ENCODE data around the gene CPED1.
"Not testable (repeated sequence)": the region's sequence is repeated elsewhere in the genome, so short reads cannot be mapped to it uniquely, and the experiment has no call there.

The CPED1 gene

DNA sequence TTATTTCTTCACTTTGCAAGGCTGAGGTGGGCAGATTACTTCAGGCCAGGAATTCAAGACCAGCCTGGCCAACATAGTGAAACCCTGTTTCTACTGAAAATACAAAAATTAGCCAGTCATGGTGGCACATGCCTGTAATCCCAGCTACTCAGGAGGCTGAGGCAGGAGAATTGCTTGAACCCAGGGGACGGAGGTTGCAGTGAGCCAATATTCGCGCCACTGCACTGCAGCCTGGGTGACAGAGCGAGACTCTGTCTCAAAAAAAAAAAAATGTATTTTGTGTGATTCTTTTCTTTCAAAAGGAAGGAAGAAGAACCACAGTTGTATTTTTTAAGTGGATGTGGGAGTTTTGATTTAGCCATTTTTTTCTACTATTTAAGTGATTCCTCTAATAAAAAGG, 195.4 kb downstream of the CPED1 start:
- DNase-seq (ENCODE audit: low read depth in 3 of 3) = not testable (repeated sequence)

DNA sequence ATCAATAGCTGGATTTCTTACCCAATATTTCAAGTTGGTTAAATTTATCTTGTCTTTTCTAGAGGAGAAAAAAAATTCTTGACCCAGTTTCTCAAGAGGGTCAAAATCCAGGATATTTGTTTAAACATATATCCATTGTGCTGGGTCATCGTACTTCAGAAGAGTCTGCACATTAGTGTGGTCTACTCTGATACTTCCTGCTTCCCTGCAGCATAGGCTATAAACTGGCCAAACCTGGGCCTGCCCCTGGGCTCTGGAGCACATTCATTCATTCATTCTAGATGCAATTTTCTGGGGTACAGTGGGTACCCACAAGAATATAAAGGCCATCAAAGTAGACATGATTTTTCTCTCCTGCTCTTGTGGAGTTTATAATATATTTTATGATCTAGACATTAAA, 198.2 kb downstream of the CPED1 start:
- DNase-seq (ENCODE audit: low read depth in 3 of 3) = no peak

DNA sequence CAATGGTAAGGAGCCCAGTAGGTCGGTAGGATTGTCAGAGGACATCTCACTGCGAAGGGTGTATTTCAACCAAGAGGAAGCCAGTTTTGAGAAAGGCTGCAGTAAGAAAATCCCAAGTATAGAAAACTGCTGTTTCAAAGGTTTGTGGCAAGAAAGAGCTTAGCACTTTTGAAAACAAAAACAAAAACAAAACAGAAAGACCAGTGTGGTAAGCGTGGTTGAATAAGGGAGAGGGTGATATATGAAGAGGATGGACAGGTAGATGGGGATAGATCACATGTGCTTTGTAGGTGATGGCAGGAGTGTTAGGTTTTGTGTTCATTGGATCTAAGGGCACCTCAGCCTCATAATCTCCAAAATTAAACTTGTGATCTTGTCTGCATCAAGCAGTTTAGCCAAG, 198.7 kb downstream of the CPED1 start:
- no peak for DNase-seq (ENCODE audit: low read depth in 3 of 3)

DNA sequence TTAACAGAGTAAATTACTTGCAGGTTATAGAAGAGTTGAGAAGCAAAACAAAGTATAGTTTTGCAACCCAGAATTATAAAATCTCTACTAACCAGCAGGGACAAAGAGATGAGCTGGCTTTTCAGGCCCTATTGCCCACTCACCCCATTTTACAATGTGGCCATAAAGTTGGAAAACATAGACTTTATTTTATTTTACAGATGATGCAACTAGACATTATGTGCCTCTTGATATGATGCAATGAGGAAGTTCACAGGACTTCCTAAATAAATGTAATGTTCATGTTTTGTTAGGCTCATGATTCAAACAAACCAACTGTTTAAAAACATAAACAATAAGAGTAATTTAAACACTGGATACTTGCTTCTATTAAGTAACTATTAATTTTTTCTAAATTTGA, 199.2 kb downstream of the CPED1 start:
- DNase-seq (ENCODE audit: low read depth in 3 of 3) = no peak

DNA sequence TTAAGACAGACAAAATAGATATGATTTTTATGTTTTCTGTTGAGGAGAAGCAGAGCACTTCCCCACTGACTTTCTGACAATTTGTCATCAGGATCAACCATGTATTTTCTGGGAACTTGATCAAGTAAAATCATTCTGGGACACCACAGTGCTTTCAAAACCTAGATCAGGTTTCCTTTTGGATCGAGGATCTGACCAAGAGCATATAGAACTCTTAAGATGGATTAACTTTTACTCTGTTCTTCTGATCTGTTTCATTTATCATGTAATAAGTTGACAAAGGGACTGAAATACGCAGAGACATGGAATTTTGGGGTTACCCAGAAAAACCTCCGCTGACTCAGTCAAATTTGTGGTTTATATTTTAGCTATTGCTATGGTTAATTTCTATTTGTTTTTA, 204.3 kb downstream of the CPED1 start:
- no peak for DNase-seq (ENCODE audit: low read depth in 3 of 3)

DNA sequence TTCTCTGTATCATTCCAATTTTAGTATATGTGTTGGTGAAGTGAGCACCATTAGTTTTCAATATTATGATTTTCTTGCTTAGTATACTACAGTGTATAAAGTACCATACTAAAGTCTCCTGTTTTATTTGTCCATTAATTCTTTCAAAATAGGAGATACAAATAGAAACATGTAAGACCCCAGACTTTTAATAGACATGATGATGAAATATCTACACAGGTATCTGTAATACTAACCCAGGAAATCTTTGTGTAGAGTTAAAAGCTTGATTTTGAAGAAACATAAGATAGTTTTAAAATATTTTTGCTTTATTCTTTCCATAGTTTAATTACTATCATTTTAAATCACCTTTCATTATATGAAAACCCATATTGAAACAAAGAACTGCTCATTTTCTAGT, 206.5 kb downstream of the CPED1 start:
- no peak for DNase-seq (ENCODE audit: low read depth in 3 of 3)

DNA sequence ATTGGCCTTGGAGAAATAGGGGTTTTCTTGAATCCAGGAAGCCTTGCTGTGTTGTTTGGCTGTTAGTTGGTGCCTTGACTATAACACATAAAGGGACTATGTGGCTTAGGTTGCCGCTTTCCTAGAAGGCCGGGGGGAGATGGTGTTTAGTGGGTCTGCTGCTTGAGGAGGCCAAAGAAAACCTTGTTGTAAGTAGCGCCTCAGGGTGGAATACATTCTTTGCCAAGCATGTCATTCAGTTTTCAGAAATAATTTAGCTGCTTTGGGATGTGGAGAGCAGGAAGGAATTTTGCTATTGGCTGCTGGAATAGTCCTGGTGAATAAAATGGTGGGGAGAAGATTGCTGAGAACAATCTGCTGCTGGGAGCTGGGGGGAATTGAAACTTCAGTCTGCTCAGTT, 207.4 kb downstream of the CPED1 start:
- DNase-seq (ENCODE audit: low read depth in 3 of 3) = no peak

DNA sequence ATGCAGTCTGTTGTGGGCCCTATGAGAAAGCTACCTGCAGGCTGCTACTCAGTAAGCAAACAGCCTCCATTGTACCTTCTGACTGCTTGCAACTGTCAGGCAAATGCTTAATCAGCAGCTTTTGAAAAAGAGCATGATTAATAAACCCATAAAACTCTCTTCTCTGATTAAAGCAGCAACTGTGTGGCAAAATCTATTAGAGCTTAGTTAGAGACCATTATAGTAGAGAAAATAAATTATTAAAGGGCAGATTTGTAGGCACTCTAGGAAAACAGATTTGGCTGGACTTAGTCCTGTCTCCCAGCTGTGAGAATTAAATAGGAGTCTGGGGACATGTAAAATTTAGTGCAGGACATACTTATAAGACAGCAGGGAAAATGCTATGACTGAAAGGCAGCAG, 207.8 kb downstream of the CPED1 start:
- DNase-seq (ENCODE audit: low read depth in 3 of 3) = no peak

DNA sequence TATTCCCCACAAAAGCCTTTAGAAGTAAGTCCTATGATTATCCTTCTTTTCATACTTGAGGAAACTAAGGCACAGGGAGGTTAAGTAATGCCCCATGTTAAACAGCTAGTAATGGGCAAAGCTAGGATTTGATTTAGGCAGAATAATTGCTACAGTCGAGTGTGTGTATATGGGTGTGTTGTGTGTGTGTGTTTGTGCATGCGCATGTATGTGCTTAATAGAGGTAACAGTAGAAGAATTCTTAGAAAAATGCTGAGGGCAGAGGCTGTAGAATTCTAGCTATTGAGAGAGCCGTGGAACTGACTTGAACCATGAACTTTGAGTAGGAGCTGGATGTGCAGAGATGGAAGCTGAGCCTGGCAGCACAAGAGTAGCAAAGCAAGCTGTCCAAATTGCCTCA, 208.9 kb downstream of the CPED1 start:
- DNase-seq (ENCODE audit: low read depth in 3 of 3) = no peak

DNA sequence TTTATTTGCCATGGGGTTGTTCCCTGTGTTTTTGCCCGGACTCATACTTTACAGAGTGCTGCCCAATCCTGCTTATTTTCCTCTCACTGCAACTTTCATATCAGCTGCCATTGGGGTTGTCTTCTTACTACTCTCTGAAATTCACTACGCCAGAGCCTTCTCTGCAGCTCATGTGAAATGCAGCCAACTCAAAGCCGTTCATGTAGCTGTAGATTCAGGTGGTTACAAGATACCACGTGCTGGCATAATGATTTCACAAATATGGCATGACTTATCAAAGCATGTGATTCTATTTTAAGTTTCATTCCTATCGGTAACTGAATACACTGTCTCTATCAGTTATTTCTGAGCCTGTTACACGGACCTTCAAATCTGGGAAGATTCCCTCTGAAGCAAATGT, 210.0 kb downstream of the CPED1 start:
- no peak for DNase-seq (ENCODE audit: low read depth in 3 of 3)

DNA sequence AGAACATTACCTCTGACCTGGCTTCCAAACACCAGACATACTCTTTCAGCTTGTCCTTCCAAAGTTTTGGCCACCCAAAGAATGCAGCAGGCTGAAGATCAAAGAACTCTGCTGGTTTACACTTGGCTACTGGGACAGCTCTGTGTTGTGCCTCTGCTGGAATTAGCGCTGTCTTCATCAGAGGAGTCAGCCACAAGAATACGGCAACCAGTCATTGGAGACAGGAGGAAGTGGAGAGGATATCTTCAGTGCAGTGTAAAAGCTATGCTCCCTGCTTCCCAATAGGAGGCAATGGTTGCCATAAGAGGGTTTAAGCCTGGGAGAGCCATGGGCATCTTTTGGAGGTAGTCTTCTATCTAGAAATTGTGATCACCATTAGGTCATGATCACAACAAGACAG, 213.6 kb downstream of the CPED1 start:
- no peak for DNase-seq (ENCODE audit: low read depth in 3 of 3)

DNA sequence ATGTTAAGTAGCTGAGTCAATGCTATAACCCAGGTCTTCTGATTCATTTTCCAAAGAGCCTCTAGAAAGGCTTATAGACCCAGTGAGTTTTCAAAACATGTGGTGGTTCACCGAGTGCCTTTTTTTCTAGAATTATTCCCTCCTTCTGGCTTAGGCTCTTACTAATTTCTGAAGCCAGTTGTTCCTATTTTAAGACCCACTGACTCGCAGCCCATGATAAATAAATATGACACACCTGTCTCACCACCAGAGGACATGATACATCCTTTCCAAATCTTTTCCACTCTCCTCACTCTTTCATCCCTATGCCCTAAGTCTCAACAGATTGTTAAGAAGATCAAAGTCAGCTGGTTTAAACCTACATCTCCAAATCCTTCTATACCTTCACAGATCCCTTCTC, 214.3 kb downstream of the CPED1 start:
- DNase-seq (ENCODE audit: low read depth in 3 of 3) = no peak

DNA sequence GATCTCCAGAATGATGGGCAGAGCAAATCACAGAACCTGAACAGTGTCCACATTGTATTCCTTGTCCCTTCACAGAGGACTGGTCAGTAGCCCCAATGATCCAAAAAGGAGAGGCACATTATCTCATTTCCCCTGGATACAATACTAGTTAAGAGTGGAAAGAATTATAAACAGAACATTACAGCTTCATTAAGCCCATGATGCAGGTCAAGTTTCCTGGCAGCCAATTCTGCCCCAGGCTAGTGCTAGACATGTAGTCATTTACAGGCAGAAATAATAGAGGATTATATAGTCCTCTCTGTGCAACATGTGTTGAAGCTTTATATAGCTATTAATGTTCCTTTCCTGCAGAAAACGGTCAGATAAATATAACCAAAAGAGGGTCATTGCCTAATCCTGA, 216.0 kb downstream of the CPED1 start:
- no peak for DNase-seq (ENCODE audit: low read depth in 3 of 3)

DNA sequence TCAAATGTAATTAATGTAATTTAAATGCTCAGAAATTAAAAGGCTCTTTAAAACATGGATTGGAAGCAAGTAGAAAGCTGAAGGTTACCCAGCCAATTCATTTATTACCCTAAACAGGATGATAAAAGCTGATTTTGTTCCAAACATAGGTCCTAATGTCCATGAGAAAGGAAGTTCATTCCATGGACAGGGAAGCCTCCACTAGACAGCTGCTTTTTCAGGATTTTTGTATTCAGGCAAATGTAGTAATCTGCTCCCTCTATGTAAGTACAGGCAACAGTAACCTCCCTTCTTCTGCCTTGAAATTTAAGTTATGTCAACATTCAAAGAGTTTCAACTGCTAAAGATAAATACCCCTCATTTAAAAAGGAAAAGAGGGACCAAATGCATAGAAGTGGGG, 217.3 kb downstream of the CPED1 start:
- DNase-seq (ENCODE audit: low read depth in 3 of 3) = no peak

DNA sequence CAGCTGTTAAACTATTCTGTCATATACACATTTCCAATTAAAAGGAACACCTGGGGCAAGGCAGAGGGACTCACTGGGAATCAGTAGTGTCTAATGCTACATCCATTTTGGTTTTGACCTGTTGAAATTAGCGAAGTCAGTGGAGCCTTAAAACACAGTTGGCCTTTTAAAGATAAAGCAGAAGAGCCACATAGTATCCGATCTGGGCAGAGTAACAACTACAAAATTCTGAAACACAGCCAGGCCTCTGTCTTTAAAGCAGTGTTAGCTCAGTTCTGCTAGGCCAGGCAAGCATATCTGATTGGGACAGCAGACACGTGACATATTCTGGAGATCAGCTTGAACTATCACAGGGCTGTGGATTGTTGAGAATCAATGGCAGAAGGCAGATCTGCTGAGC, 222.7 kb downstream of the CPED1 start:
- DNase-seq (ENCODE audit: low read depth in 3 of 3) = no peak

DNA sequence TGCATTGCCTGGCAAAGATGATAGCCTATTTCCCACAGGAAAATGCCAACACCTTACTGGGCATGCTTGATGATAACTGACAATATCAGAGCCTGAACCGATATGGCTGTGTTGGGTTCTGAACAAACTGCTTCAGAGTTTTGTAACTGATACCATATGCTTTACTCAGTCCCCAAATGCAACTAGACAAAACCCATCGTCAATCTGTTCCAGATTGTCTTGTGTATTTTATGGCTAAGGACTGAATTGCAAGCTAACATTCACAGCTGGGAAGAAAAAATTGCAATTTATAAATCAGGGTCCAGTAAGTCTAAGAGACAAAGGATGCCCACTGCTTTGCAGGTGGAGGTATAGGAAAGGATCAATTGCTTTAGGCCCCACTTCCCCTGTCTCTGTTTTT, 223.5 kb downstream of the CPED1 start:
- no peak for DNase-seq (ENCODE audit: low read depth in 3 of 3)

DNA sequence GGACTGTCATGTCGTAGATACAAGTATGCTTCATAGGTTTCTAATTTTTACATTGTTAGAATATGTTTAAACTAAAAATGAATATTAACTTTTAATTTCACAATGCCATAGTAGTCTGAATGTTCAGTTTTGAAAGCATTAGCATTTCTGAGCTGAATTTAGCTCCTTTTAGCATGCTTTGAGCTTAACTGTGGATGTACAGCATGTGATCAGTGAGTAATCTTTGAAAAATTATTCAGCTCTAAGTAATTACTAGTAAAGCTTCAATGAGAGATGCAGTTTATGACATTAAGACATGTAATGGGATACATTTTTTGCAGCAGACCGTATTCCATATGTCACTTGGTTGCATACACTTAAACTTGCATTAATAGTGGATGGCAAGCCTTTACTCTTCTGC, 226.1 kb downstream of the CPED1 start:
- no peak for DNase-seq (ENCODE audit: low read depth in 3 of 3)

DNA sequence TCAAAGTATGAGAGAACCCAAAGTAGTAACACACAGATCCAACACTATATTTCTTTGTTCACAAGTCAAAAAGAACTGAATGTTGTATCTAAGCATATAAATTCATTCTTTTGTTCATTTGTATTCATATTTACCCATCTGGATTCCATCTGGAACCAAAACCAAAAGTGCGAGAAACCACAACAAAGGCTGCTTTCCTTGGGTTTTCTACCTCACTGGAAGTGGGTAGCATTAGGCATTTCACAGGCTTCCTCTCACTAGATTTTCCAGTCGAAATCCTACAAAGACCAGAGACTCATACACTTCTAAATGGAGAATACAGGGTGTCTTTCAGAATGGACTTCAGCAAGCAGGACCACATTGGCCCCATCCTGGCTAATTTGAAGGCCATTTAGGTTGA, 230.5 kb downstream of the CPED1 start:
- no peak for DNase-seq (ENCODE audit: low read depth in 3 of 3)

DNA sequence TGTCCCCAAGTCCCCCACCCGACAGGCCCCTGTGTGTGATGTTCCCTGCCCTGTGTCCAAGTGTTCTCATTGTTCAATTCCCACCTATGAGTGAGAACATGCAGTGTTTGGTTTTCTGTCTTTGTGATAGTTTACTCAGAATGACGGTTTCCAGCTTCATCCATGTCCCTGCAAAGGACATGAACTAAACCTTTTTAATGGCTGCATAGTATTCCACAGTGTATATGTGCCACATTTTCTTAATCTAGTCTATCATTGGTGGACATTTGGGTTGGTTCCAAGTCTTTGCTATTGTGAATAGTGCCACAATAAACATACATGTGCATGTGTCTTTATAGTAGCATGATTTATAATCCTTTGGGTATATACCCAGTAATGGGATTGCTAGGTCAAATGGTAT, 232.6 kb downstream of the CPED1 start:
- not testable (repeated sequence) for DNase-seq (ENCODE audit: low read depth in 3 of 3)

DNA sequence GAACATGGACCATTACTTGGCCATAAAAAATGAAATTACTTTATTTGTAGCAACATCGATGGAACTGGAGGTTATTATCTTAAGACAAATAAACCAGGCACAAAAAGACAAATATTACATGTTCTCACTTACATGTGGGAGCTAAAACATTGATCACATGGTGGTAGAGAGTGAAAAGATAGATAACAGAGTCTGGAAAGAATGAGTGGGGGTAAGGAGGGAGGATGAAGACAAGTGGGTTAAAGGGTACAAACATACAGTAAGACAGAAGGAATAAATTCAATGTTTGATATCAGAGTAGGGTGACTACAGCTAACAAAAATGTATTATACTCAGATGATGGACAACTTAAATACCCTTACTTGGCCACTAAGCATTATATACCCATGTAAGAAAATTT, 240.3 kb downstream of the CPED1 start:
- no peak for DNase-seq (ENCODE audit: low read depth in 3 of 3)

DNA sequence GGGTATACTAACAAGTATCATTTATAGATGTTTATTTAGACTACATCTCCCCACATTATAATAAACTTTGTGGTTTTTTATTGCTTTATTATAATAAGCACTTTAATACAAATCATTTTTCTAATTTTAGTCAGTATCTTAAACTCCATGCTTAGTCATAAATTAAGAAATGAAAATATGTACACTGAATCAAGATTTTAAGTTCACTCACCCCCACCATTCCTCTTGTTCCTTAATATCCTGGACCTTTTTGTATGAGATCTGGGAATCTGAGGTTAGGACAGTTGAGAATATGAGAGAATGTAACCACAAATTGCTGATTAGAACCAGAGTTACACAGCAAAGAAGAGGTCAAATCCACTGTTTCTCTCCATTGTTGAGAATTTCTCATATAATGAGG, 246.7 kb downstream of the CPED1 start:
- no peak for DNase-seq (ENCODE audit: low read depth in 3 of 3)

DNA sequence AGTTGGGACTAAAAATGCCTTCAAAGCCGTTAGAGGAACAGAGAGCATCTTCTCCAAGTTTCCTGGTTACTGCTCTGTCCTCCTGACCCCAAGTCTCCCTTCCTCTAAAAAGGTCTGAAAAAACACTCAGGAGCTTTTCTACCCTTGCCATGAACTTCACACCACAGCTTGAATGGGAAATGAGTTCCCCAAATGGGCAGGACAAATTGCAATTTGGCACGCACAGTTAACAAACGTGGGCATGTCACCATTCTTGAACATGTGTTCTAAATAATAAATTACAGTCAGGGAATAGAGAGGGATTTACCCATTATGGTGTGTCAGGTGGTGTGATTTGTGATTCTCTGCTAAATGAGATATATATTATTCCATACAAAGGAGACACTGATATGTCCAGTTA, 249.1 kb downstream of the CPED1 start:
- no peak for DNase-seq (ENCODE audit: low read depth in 3 of 3)

DNA sequence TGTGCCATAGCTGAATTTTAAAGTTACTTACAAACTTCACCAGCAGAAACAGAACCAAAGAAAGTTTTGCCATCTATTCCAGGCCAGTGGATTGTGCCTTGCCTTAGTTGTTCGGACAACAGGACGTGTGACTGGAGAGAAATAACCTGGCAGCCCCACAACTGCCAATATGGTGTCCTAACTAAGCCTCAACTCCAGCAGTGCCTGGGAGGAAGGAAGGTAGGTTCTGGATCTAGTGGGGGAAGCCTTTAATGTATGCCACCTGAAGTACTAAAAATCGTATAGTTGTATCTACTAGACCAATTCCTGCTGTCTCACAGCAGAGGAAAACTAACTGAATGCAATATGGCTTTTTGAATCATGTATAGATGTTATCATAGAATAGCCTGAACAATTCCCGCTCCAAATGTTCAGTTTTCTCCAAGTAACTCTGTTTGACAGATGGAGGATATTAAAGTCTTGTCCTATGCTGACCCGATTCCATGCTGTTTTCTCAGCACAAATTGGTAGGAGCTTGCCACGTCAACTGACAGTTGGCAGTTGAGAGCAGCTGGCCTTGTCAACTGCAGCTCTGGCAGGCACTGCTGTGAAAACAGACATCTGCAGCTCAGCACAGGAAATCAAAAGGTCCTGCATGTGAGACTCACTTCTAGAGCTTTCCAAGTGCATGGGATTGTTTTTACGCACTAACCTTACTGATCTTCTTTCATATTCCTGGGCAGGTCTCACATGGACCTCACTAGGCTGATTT, 255.8 kb downstream of the CPED1 start:
- no peak for DNase-seq (ENCODE audit: low read depth in 3 of 3)

DNA sequence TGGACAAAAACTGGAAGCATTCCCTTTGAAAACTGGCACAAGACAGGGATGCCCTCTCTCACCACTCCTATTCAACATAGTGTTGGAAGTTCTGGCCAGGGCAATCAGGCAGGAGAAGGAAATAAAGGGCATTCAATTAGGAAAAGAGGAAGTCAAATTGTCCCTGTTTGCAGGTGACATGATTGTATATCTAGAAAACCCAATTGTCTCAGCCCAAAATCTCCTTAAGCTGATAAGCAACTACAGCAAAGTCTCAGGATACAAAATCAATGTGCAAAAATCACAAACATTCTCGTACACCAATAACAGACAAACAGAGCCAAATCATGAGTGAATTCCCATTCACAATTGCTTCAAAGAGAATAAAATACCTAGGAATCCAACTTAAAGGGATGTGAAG, 262.9 kb downstream of the CPED1 start:
- not testable (repeated sequence) for DNase-seq (ENCODE audit: low read depth in 3 of 3)
